Breast epithelium (tissue), 4 donors: ENCODE results near the gene PADI1. TPM values are rescaled to one million over a fixed set of nuclear protein-coding genes. Genes with fewer than 3 reads are reported as not detected.

Source experiments
- DNase-seq, 2 donors: peaks; one replicate each; pipeline ENCODE4 v3.0.0-alpha.2; 2019; ENCODE audit warnings: low spot score in 2 of 2
- H3K27ac ChIP-seq, 2 donors: fragments of 200-600 bp; sonication (generic) in 1 of 2; one replicate each; pipeline ENCODE4 v1.5.1; 2016 to 2019; ENCODE audit warnings: mild to moderate bottlenecking in 1 of 2
- H3K27me3 ChIP-seq, 2 donors: fragments of 200-600 bp; sonication (generic) in 1 of 2; one replicate each; pipeline versions ENCODE4 v1.5.1 to v1.6.0; 2017 to 2019; ENCODE audit warnings: control low read depth in 1 of 2, mild to moderate bottlenecking in 1 of 2
- H3K36me3 ChIP-seq: fragments of 200-600 bp; one replicate; pipeline ENCODE4 v1.5.1; 2019
- H3K4me1 ChIP-seq, 2 donors: fragments of 200-600 bp; sonication (generic); one replicate each; pipeline ENCODE4 v1.5.1; 2016 to 2019; ENCODE audit warnings: control low read depth in 1 of 2
- H3K4me3 ChIP-seq, 3 donors: fragments of 200-600 bp; sonication (generic); 1 replicate in 2 of 3; 2 replicates in 1 of 3; pipeline ENCODE4 v1.5.1; 2016 to 2019; ENCODE audit warnings: mild to moderate bottlenecking in 3 of 3, moderate library complexity in 2 of 3
- H3K9me3 ChIP-seq, 2 donors: fragments of 200-600 bp; sonication (generic) in 1 of 2; one replicate each; pipeline ENCODE4 v1.5.1; 2016 to 2019; ENCODE audit warnings: control low read depth in 1 of 2
- CTCF ChIP-seq, 3 donors: fragments of 450-650 bp; IDR thresholded peaks; one replicate each; pipeline ENCODE4 v1.5.1; 2016 to 2017; ENCODE audit warnings: antibody characterized with exemption in 3 of 3, mild to moderate bottlenecking in 3 of 3, moderate library complexity in 3 of 3
- POLR2A ChIP-seq: fragments of 450-650 bp; IDR thresholded peaks from one replicate; pipeline ENCODE4 v1.6.1; 2016; ENCODE audit warnings: antibody characterized with exemption, mild to moderate bottlenecking, moderate library complexity
- POLR2AphosphoS5 ChIP-seq, 3 donors: sonication (generic); formaldehyde crosslinking; IDR thresholded peaks; one replicate each; pipeline ENCODE4 v1.6.1; 2017; ENCODE audit warnings: antibody characterized with exemption in 3 of 3
- intact Hi-C: fragments of 100-400 bp; cut with DNase I; formaldehyde crosslinking; loops from one replicate; pipeline ENCODE4 v1.15.1; 2023; ENCODE audit warnings: low total_unique reads
- total RNA-seq, 3 donors: library from RNA; depleted of rRNA; stranded (reverse); fragments of >200 nt; gene quantifications; one replicate each; pipeline ENCODE4 v1.1.0, GENCODE V29; 2016

Gene PADI1
- total RNA-seq, 3 donors from 2014 or later: 0.33 TPM; not detected in 2

- Histone ChIP-seq H3K27me3 (no peaks in the 10 kb centered on the region), H3K4me1 (no peaks in the 10 kb centered on the region), H3K27ac (no peak overlapping the region), H3K9me3 (no peaks in the 10 kb centered on the region), H3K4me3 (no peak overlapping the region), H3K36me3 (no peaks in the 10 kb centered on the region)
- TF ChIP-seq CTCF (IDR thresholded peaks at IDR 0.05) (no peak), POLR2A (no peak), POLR2AphosphoS5 (IDR thresholded peaks at IDR 0.05) (no peak)
- DNase-seq: no peak
- intact Hi-C loops: no loop called here
These were observed 88.9 kb downstream of the PADI1 start for GRCh38 chr1:17293681-17294425.

GRCh38 chr1:17295292-17295691 lies 90.4 kb downstream of the PADI1 start:
- TF ChIP-seq POLR2AphosphoS5 (IDR thresholded peaks at IDR 0.05): no peak
- TF ChIP-seq CTCF (IDR thresholded peaks at IDR 0.05): no peak
- TF ChIP-seq POLR2A: no peak
- intact Hi-C loops: no loop called here
- no peaks in the 10 kb centered on the region for H3K27me3 ChIP-seq
- H3K9me3 ChIP-seq: no peaks in the 10 kb centered on the region
- no peak for DNase-seq
- H3K36me3 ChIP-seq: no peaks in the 10 kb centered on the region
- no peak overlapping the region for H3K27ac ChIP-seq
- no peak overlapping the region for H3K4me3 ChIP-seq
- no peaks in the 10 kb centered on the region for H3K4me1 ChIP-seq

Other genes with a start within 250 kb of the PADI1 start
- 10 to 100 TPM in 2 of 3 donors, 1 to 10 TPM in 1; 4.5 to 40.2 (median 10.8) TPM for gene MFAP2, start 224.5 kb upstream of the PADI1 start, total RNA-seq
- 10 to 100 TPM; 17.3 to 31.5 (median 31.3) TPM for gene ATP13A2, start 193.2 kb upstream of the PADI1 start, total RNA-seq
- 100 to 1,000 TPM in 1 of 3 donors, 10 to 100 TPM in 2; 80.6 to 106 (median 97.7) TPM for gene SDHB, start 151.1 kb upstream of the PADI1 start, total RNA-seq
- 10 to 100 TPM in 1 of 3 donors, 1 to 10 TPM in 1, under 1 TPM in 1; 0.32 to 29.4 (median 9.2) TPM for gene PADI2, start 85.7 kb upstream of the PADI1 start, total RNA-seq
- not detected for gene PADI3, start 44.0 kb downstream of the PADI1 start, total RNA-seq
- gene PADI4, start 103.1 kb downstream of the PADI1 start, total RNA-seq: 1 to 10 TPM in 1 of 3 donors, not detected in 2; 1.3 TPM
- not detected for gene PADI6, start 167.1 kb downstream of the PADI1 start, total RNA-seq
- gene RCC2, start 234.5 kb downstream of the PADI1 start, total RNA-seq: 10 to 100 TPM; 21.1 to 39.0 (median 33.2) TPM